GM12878 (cell line): ENCODE data around the gene OFD1. TPM values are rescaled to one million over a fixed set of nuclear protein-coding genes. Genes with fewer than 3 reads are reported as not detected.

Experiments used
- polyA plus RNA-seq, 11 experiments: library from polyadenylated mRNA; depleted of rRNA in 4 of 11; unstranded in 6 of 11; stranded (reverse) in 5 of 11; fragments of >200 nt; fragmentation: Nextera tagmentation in 4 of 11; fragmentation: Illumina TruSeq in 1 of 11; extraction: Ambion mirVana in 4 of 11; extraction: Trizol in 1 of 11; gene quantifications; 1 replicate in 1 of 11; 2 replicates in 10 of 11; pipeline versions ENCODE4 v1.2.1 to v1.2.3, GENCODE V29; 2011 to 2016; ENCODE audit warnings: inconsistent platforms in 2 of 11, missing spikeins in 2 of 11, low read depth in 1 of 11
- total RNA-seq, 4 experiments: library from RNA; depleted of rRNA in 3 of 4; stranded (reverse); fragments of >200 nt in 3 of 4; fragmentation: Illumina TruSeq in 1 of 4; extraction: Trizol in 1 of 4; gene quantifications; 2 replicates each; pipeline versions ENCODE4 v1.2.1 to v1.2.3, GENCODE V29; 2013 to 2021

Gene OFD1
- total and polyA plus RNA-seq, 10 of the 15 experiments (the other 5 are each of a cell fraction or from before 2014, with no cell fraction given) = 22.4 to 77.2 (median 34.1) TPM

Other genes starting within 250 kb of the OFD1 start
- not detected in 2 replicates for gene EGFL6, start 165.1 kb upstream of the OFD1 start, total RNA-seq (2014; rRNA removed)
- not detected in 2 replicates for gene EGFL6, start 165.1 kb upstream of the OFD1 start, total RNA-seq (2014; rRNA removed; fragmentation: Illumina TruSeq; extraction: Trizol)
- gene EGFL6, start 165.1 kb upstream of the OFD1 start, total RNA-seq (2021) = not detected in 2 replicates
- 0.03 and 0.14 TPM in 2 replicates for gene EGFL6, start 165.1 kb upstream of the OFD1 start, polyA plus RNA-seq (2011; rRNA removed)
- gene EGFL6, start 165.1 kb upstream of the OFD1 start, polyA plus RNA-seq (2014; fragmentation: Illumina TruSeq; extraction: Trizol) = not detected in 2 replicates
- not detected for gene EGFL6, start 165.1 kb upstream of the OFD1 start, polyA plus RNA-seq (2014; fragmentation: Nextera tagmentation; extraction: Ambion mirVana)
- not detected in 2 replicates for gene EGFL6, start 165.1 kb upstream of the OFD1 start, polyA plus RNA-seq (2014; rRNA removed)
- not detected for gene EGFL6, start 165.1 kb upstream of the OFD1 start, polyA plus RNA-seq (2016; fragmentation: Nextera tagmentation; extraction: Ambion mirVana)
- 2.9 and 4.7 TPM in 2 replicates for gene TCEANC, start 81.6 kb upstream of the OFD1 start, total RNA-seq (2014; rRNA removed)
- gene TCEANC, start 81.6 kb upstream of the OFD1 start, total RNA-seq (2014; rRNA removed; fragmentation: Illumina TruSeq; extraction: Trizol) = 3.7 and 3.8 TPM in 2 replicates
- 3.0 and 3.8 TPM in 2 replicates for gene TCEANC, start 81.6 kb upstream of the OFD1 start, total RNA-seq (2021)
- 4.9 and 6.5 TPM in 2 replicates for gene TCEANC, start 81.6 kb upstream of the OFD1 start, polyA plus RNA-seq (2011; rRNA removed)
- gene TCEANC, start 81.6 kb upstream of the OFD1 start, polyA plus RNA-seq (2014; fragmentation: Illumina TruSeq; extraction: Trizol) = 3.4 and 4.4 TPM in 2 replicates
- gene TCEANC, start 81.6 kb upstream of the OFD1 start, polyA plus RNA-seq (2014; fragmentation: Nextera tagmentation; extraction: Ambion mirVana) = 1 to 10 TPM; 1.5 to 4.0 TPM
- 1.9 and 2.0 TPM in 2 replicates for gene TCEANC, start 81.6 kb upstream of the OFD1 start, polyA plus RNA-seq (2014; rRNA removed)
- 1 to 10 TPM; 1.1 to 2.7 TPM for gene TCEANC, start 81.6 kb upstream of the OFD1 start, polyA plus RNA-seq (2016; fragmentation: Nextera tagmentation; extraction: Ambion mirVana)
- gene RAB9A, start 45.6 kb upstream of the OFD1 start, total RNA-seq (2014; rRNA removed) = 42.1 and 54.1 TPM in 2 replicates
- 50.5 and 53.1 TPM in 2 replicates for gene RAB9A, start 45.6 kb upstream of the OFD1 start, total RNA-seq (2014; rRNA removed; fragmentation: Illumina TruSeq; extraction: Trizol)
- gene RAB9A, start 45.6 kb upstream of the OFD1 start, total RNA-seq (2021) = 43.2 and 44.2 TPM in 2 replicates
- 142 and 180 TPM in 2 replicates for gene RAB9A, start 45.6 kb upstream of the OFD1 start, polyA plus RNA-seq (2011; rRNA removed)
- 47.0 and 68.3 TPM in 2 replicates for gene RAB9A, start 45.6 kb upstream of the OFD1 start, polyA plus RNA-seq (2014; fragmentation: Illumina TruSeq; extraction: Trizol)
- gene RAB9A, start 45.6 kb upstream of the OFD1 start, polyA plus RNA-seq (2014; fragmentation: Nextera tagmentation; extraction: Ambion mirVana) = 10 to 100 TPM; 49.2 to 49.3 TPM
- gene RAB9A, start 45.6 kb upstream of the OFD1 start, polyA plus RNA-seq (2014; rRNA removed) = 52.4 and 64.6 TPM in 2 replicates
- gene RAB9A, start 45.6 kb upstream of the OFD1 start, polyA plus RNA-seq (2016; fragmentation: Nextera tagmentation; extraction: Ambion mirVana) = 10 to 100 TPM; 64.8 to 76.4 TPM
- 21.0 and 30.0 TPM in 2 replicates for gene TRAPPC2, start 128 bp upstream of the OFD1 start, total RNA-seq (2014; rRNA removed)
- gene TRAPPC2, start 128 bp upstream of the OFD1 start, total RNA-seq (2014; rRNA removed; fragmentation: Illumina TruSeq; extraction: Trizol) = 24.8 and 26.2 TPM in 2 replicates
- 17.5 and 17.8 TPM in 2 replicates for gene TRAPPC2, start 128 bp upstream of the OFD1 start, total RNA-seq (2021)
- 28.4 and 30.7 TPM in 2 replicates for gene TRAPPC2, start 128 bp upstream of the OFD1 start, polyA plus RNA-seq (2011; rRNA removed)
- gene TRAPPC2, start 128 bp upstream of the OFD1 start, polyA plus RNA-seq (2014; fragmentation: Illumina TruSeq; extraction: Trizol) = 14.6 and 23.0 TPM in 2 replicates
- gene TRAPPC2, start 128 bp upstream of the OFD1 start, polyA plus RNA-seq (2014; fragmentation: Nextera tagmentation; extraction: Ambion mirVana) = 10 to 100 TPM; 18.3 to 27.5 TPM
- 12.4 and 14.8 TPM in 2 replicates for gene TRAPPC2, start 128 bp upstream of the OFD1 start, polyA plus RNA-seq (2014; rRNA removed)
- gene TRAPPC2, start 128 bp upstream of the OFD1 start, polyA plus RNA-seq (2016; fragmentation: Nextera tagmentation; extraction: Ambion mirVana) = 10 to 100 TPM; 21.6 to 26.6 TPM
- 0.33 TPM in 1 of 2 replicates, not detected in the other for gene GPM6B, start 82.3 kb downstream of the OFD1 start, total RNA-seq (2014; rRNA removed)
- 0.04 TPM in 1 of 2 replicates, not detected in the other for gene GPM6B, start 82.3 kb downstream of the OFD1 start, total RNA-seq (2014; rRNA removed; fragmentation: Illumina TruSeq; extraction: Trizol)
- gene GPM6B, start 82.3 kb downstream of the OFD1 start, total RNA-seq (2021) = 0.21 TPM in 1 of 2 replicates, not detected in the other
- 0.42 and 0.48 TPM in 2 replicates for gene GPM6B, start 82.3 kb downstream of the OFD1 start, polyA plus RNA-seq (2011; rRNA removed)
- 0.01 TPM in 1 of 2 replicates, not detected in the other for gene GPM6B, start 82.3 kb downstream of the OFD1 start, polyA plus RNA-seq (2014; fragmentation: Illumina TruSeq; extraction: Trizol)
- under 1 TPM; 0.26 to 0.53 TPM for gene GPM6B, start 82.3 kb downstream of the OFD1 start, polyA plus RNA-seq (2014; fragmentation: Nextera tagmentation; extraction: Ambion mirVana)
- gene GPM6B, start 82.3 kb downstream of the OFD1 start, polyA plus RNA-seq (2014; rRNA removed) = 0.05 TPM in 1 of 2 replicates, not detected in the other
- 1 to 10 TPM; 2.6 TPM for gene GPM6B, start 82.3 kb downstream of the OFD1 start, polyA plus RNA-seq (2016; fragmentation: Nextera tagmentation; extraction: Ambion mirVana)